HG02973 (cell line): ENCODE measurements around the gene OR2B3.
"Not testable (repeated sequence)": the region's sequence is repeated elsewhere in the genome, so short reads cannot be mapped to it uniquely, and the experiment has no call there.

Experiments used
- ATAC-seq: cut with Tn5 transposase; IDR thresholded peaks from one replicate; pipeline ENCODE4 v1.9.1; 2021; ENCODE audit warnings: moderate library complexity; ENCODE audit not compliant: unreplicated experiment

Gene OR2B3

GRCh38 chr6:29087213-29087612 is at the start of gene OR2B3:
TSS of gene OR2B3 (minus strand) at chr6:29087313. CDS start at chr6:29087248, 65 bp downstream.
- no peak for ATAC-seq

GRCh38 chr6:29131691-29132090 is 44.6 kb upstream of the OR2B3 start:
- no peak for ATAC-seq

GRCh38 chr6:29130644-29131043 is 43.5 kb upstream of the OR2B3 start:
- ATAC-seq, result no peak

- no peak for ATAC-seq
Observed at GRCh38 chr6:29129326-29130012, 42.4 kb upstream of the OR2B3 start.

- not testable (repeated sequence) for ATAC-seq
Observed at GRCh38 chr6:29114964-29115363, 27.9 kb upstream of the OR2B3 start.

GRCh38 chr6:29112135-29112534 is 25.0 kb upstream of the OR2B3 start:
- no peak for ATAC-seq

GRCh38 chr6:29107758-29108157 is 20.6 kb upstream of the OR2B3 start, which contains the start of gene OR2J3:
TSS of gene OR2J3 (plus strand) at chr6:29108058. CDS start at chr6:29111891, 3,833 bp downstream.
- no peak for ATAC-seq

GRCh38 chr6:29099190-29099589 is 12.1 kb upstream of the OR2B3 start, which contains the start of gene OR2J1:
TSS of gene OR2J1 (plus strand) at chr6:29099490. CDS start at chr6:29100943, 1,453 bp downstream.
- ATAC-seq, result no peak

- no peak for ATAC-seq
Observed at GRCh38 chr6:29097803-29098202, 10.7 kb upstream of the OR2B3 start.

- ATAC-seq, result no peak
Observed at GRCh38 chr6:29092957-29093356, 5.8 kb upstream of the OR2B3 start.

GRCh38 chr6:29082457-29082856 is 4.7 kb downstream of the OR2B3 start:
- ATAC-seq, result no peak

GRCh38 chr6:29081312-29081711 is 5.8 kb downstream of the OR2B3 start:
- ATAC-seq, result no peak

- no peak for ATAC-seq
Observed at GRCh38 chr6:29079203-29079602, 7.9 kb downstream of the OR2B3 start.

GRCh38 chr6:29071831-29072723 is 15.0 kb downstream of the OR2B3 start:
- ATAC-seq, result peak; percentile 74

- no peak for ATAC-seq
Observed at GRCh38 chr6:29051680-29052079, 35.4 kb downstream of the OR2B3 start.

- no peak for ATAC-seq
Observed at GRCh38 chr6:29045075-29045474, 42.0 kb downstream of the OR2B3 start, which contains the start of gene OR2W1. TSS of gene OR2W1 (minus strand) at chr6:29045175. CDS start at chr6:29045175, 0 bp downstream.
